ENCODE measurements around the gene SLC30A1. TPM values are rescaled to one million over a fixed set of nuclear protein-coding genes. Genes with fewer than 3 reads are reported as not detected.

The SLC30A1 gene
- total and polyA plus RNA-seq, 8 donors, result 12.5 to 37.7 (median 16.1) TPM

DNA sequence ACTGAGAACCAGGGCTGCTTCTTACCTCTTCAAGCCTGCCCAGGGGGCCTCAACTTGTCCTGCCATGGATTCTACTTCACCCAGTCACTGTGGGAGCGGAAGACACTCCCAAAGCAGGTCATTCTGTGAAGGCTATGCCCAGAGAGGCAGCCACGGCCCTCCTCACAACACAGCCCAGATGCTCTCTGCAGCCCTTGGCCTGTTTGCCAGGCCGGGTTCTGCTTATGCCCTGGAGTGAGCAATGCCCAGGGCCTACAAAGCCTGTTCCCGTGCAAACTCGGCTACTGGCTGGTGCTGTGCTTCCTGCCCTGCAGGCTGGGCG lies 33.8 kb upstream of the SLC30A1 start:
- Histone ChIP-seq H3K27me3 (no peaks in the 10 kb centered on the region), H3K9me3 (no peaks in the 10 kb centered on the region), H3K4me3 (no peak overlapping the region), H3K4me1 (peaks cover 0 to 52% of the 10 kb centered on the region in 2 donors), H3K36me3 (no peaks in the 10 kb centered on the region), H3K27ac (peak overlapping the region; percentile 53 to 81)
- DNase-seq (no peak), ATAC-seq (no peak)
- intact Hi-C loops (cut with DNase I), result no loop called here
- TF ChIP-seq, protein P1, sequence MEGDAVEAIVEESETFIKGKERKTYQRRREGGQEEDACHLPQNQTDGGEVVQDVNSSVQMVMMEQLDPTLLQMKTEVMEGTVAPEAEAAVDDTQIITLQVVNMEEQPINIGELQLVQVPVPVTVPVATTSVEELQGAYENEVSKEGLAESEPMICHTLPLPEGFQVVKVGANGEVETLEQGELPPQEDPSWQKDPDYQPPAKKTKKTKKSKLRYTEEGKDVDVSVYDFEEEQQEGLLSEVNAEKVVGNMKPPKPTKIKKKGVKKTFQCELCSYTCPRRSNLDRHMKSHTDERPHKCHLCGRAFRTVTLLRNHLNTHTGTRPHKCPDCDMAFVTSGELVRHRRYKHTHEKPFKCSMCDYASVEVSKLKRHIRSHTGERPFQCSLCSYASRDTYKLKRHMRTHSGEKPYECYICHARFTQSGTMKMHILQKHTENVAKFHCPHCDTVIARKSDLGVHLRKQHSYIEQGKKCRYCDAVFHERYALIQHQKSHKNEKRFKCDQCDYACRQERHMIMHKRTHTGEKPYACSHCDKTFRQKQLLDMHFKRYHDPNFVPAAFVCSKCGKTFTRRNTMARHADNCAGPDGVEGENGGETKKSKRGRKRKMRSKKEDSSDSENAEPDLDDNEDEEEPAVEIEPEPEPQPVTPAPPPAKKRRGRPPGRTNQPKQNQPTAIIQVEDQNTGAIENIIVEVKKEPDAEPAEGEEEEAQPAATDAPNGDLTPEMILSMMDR (IDR thresholded peaks at IDR 0.05), result no peak

DNA sequence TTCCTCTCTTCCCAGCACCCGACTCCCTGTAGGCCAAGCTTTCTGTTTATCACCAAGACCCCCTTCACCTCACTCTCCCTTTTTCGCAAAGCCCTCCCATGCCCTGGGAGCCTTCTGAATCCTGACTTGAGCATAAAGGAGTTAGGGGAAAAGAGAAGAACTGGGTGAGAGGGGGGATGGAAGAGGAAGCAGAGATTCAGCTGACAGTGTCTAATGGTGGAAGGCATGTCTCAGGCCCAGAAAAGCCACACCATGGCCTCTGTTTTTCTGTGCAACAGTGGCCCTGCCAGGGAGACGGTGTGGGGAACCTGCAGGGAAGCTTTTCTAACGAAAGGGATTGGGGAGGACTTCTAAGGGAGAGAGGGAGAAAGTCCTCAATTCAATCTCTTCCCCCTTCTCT lies 32.9 kb upstream of the SLC30A1 start:
- Histone ChIP-seq H3K36me3 (no peaks in the 10 kb centered on the region), H3K4me3 (no peak overlapping the region), H3K27me3 (no peaks in the 10 kb centered on the region), H3K27ac (peak overlapping the region in 1 of 2 donors; percentile 72), H3K9me3 (no peaks in the 10 kb centered on the region), H3K4me1 (peaks cover 0 to 62% of the 10 kb centered on the region in 2 donors)
- intact Hi-C loops (cut with DNase I), result no loop called here
- DNase-seq (no peak), ATAC-seq (no peak)
- TF ChIP-seq, protein P1 (IDR thresholded peaks at IDR 0.05), result no peak

DNA sequence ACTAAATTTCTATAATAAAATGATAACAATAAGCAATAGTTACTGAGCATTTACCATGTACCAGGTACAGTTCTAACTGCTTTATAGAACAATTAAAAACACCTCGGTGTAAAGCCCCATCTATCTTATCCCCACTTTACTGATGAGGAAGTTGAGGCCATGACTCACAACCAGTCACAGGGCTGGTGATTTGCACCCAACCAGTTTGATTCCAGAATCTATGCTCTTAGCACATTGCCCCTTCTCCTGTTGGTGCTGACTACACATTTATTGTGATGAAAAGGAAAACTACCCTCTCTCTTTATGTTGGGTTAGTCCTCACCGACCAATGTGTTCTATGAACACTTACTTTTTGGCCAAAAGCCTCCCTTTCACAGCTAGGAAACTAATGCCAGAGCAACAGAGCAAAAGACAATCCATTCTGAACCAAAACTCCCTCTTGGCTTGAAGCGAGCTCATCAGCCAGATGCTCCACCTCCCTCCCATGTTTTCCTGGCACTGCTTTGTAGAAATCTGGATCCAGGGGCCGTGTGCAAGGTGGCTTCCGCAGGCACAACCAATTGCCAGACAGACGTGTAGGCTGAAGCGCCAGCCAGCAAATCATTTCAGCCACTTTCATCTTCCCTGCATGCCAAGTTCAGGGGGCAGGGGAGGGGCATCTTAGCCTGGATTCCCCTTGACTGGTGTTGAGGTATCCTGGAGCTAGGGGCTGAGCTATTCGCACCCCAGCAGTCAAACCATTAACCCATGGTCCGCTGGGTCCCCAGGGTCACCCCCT lies 32.0 kb upstream of the SLC30A1 start:
- intact Hi-C loops (cut with DNase I), result no loop called here
- H3K27me3 ChIP-seq, result no peaks in the 10 kb centered on the region
- peak overlapping the region in 1 of 2 donors; percentile 72 for H3K27ac ChIP-seq
- ATAC-seq (no peak), DNase-seq (no peak)
- TF ChIP-seq, protein P1 (IDR thresholded peaks at IDR 0.05), result no peak
- no peaks in the 10 kb centered on the region for H3K36me3 ChIP-seq
- H3K9me3 ChIP-seq, result no peaks in the 10 kb centered on the region
- no peak overlapping the region for H3K4me3 ChIP-seq
- H3K4me1 ChIP-seq, result peaks cover 0 to 65% of the 10 kb centered on the region in 2 donors

DNA sequence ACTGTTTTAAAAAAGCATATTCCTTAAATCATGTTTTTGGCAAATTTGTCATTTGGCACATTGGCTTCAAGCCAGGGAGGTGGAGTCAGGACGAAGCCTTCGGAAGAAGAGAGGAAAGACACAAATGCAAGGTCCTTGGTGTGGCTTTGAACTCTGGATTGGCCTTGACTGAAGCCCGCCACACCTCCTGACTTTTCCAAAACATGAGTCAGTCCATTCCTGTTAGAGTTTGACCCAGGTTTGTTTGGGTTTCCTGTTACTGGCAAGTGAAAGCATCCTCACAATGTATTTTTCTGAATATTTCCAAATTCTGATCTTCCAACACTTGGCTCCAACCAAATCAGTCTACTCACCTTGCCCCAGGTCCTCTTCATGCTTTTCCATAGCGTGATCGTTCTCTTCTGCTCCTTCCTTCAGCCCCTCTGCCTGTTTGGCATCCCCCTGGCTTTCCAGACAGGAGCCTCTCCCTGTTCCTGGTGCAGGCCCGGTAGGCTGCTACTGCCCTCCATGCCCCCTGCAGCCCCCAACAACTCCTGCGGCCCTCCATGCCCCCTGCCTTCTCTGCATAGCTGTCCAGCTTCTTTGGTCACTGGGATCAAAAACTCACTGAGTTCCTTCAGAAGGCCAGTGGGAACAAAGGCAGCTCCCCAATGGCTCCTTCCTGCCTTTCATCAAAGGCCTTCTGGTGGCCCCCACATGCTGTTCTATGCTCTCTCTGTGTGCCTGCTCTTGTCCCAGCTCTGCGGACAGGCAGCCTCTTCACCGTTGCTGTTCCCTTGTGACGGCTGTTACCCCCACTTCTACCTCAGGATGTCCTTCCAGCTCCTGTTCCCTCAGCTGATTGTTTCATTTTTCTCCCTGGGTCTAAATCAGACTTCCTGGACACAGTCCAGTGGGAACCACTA lies 30.4 kb upstream of the SLC30A1 start:
- ATAC-seq (no peak), DNase-seq (no peak)
- Histone ChIP-seq H3K9me3 (no peaks in the 10 kb centered on the region), H3K4me1 (peaks cover 0 to 67% of the 10 kb centered on the region in 2 donors), H3K36me3 (no peaks in the 10 kb centered on the region), H3K4me3 (no peak overlapping the region), H3K27ac (no peak overlapping the region), H3K27me3 (no peaks in the 10 kb centered on the region)
- intact Hi-C loops (cut with DNase I), result no loop called here
- TF ChIP-seq, protein P1 (IDR thresholded peaks at IDR 0.05), result no peak
